ENCODE measurements around the gene SEMA3D. TPM values are rescaled to one million over a fixed set of nuclear protein-coding genes. Genes with fewer than 3 reads are reported as not detected.

The SEMA3D gene
- total and polyA plus RNA-seq, 2 of the 4 experiments (the other 2 are of a cell fraction): 2.9 to 13.6 TPM

- no CpG with 5 or more reads among the region's 1 CpG for WGBS, 2 experiments (ENCODE audit: extremely low coverage in 2 of 2, insufficient read length in 1 of 2)
- intact Hi-C loops (cut with micrococcal nuclease) (no loop called here), dilution Hi-C loops (cut with HindIII; ENCODE audit: low sequenced_read_pairs, unreplicated experiment) (no loop called here), in situ Hi-C loops (cut with MboI; ENCODE audit: low sequenced_read_pairs) (no loop called here)
- no peak overlapping the region for H2AK9ac ChIP-seq (replicated peaks; ENCODE audit: low read depth, low read length, poor library complexity)
- no peak overlapping the region for H2AK5ac ChIP-seq (ENCODE audit: low read depth, low read length)
- no peak for DNase-seq
- H3K9me3 ChIP-seq (ENCODE audit: control insufficient read depth, insufficient read depth, low read length): no peaks in the 10 kb centered on the region
- ATAC-seq (ENCODE audit: low read depth): no peak
- H3K14ac ChIP-seq (replicated peaks; ENCODE audit: low read depth, low read length): no peak overlapping the region
- no TSS peak for BruUV-seq (replicated peaks)
- H3K18ac ChIP-seq (ENCODE audit: low read depth, low read length): no peak overlapping the region
- no peak overlapping the region for H3K4ac ChIP-seq (ENCODE audit: low read depth, low read length)
- no peak overlapping the region for H3K23ac ChIP-seq (ENCODE audit: low read depth, low read length)
- no peaks in the 10 kb centered on the region for H4K20me1 ChIP-seq (ENCODE audit: insufficient read depth, low read length)
- H2BK20ac ChIP-seq (ENCODE audit: low read depth, low read length): no peak overlapping the region
- no peak overlapping the region for H4K5ac ChIP-seq (ENCODE audit: low read depth, low read length)
- ChIA-PET POLR2A (ENCODE audit: unreplicated experiment) (no interaction called here), CTCF (no interaction called here)
- H3K27me3 ChIP-seq (ENCODE audit: control insufficient read depth, insufficient read depth, low read length): no peaks in the 10 kb centered on the region
- no peaks in the 10 kb centered on the region for H3K79me1 ChIP-seq (ENCODE audit: low read depth in 1 of 2, low read length in 2 of 2)
- no peak overlapping the region for H2BK5ac ChIP-seq (ENCODE audit: low read depth, low read length, poor library complexity, severe bottlenecking)
- no peak overlapping the region for H4K8ac ChIP-seq (ENCODE audit: low read depth in 2 of 2, low read length in 2 of 2)
- 0 out of 2 replicates have a peak, but pooled peaks cover 2% of the 10 kb centered on the region for H3K4me1 ChIP-seq (ENCODE audit: control insufficient read depth, insufficient read depth, low read length)
- no peak overlapping the region for H2BK15ac ChIP-seq (ENCODE audit: low read depth, low read length)
- no peak overlapping the region for H2AFZ ChIP-seq (replicated peaks; ENCODE audit: low read length, poor library complexity)
- H3K4me3 ChIP-seq (ENCODE audit: insufficient read depth, low read depth, low read length): no peak overlapping the region
- no peak overlapping the region for H3K27ac ChIP-seq (ENCODE audit: insufficient read depth, low read length)
- TF ChIP-seq RFX5 (IDR thresholded peaks at IDR 0.05; ENCODE audit: low read depth, low read length) (no peak), BHLHE40 (IDR thresholded peaks at IDR 0.05; ENCODE audit: low read depth, low read length) (no peak), ELK1 (IDR thresholded peaks at IDR 0.05; ENCODE audit: borderline replicate concordance, low read depth, low read length) (no peak), MAZ (IDR thresholded peaks at IDR 0.05; ENCODE audit: borderline replicate concordance, low read depth, low read length) (no peak), USF2 (IDR thresholded peaks at IDR 0.05; ENCODE audit: low read depth, low read length) (no peak), CHD1 (IDR thresholded peaks at IDR 0.05; ENCODE audit: low read depth, low read length) (no peak), SMC3 (IDR thresholded peaks at IDR 0.05; ENCODE audit: low read depth, low read length) (no peak), CTCF (conservative IDR thresholded peaks at IDR 0.05; ENCODE audit: low read depth, low read length) (no peak), RCOR1 (IDR thresholded peaks at IDR 0.05; ENCODE audit: insufficient replicate concordance, low read length) (no peak), RAD21 (IDR thresholded peaks at IDR 0.05; ENCODE audit: low read length) (no peak), MXI1 (IDR thresholded peaks at IDR 0.05; ENCODE audit: borderline replicate concordance, low read depth, low read length) (no peak), NFE2L2 (IDR thresholded peaks at IDR 0.05; ENCODE audit: low read depth, low read length) (no peak), POLR2A (IDR thresholded peaks at IDR 0.05; ENCODE audit: low read depth, low read length) (no peak), CEBPB (IDR thresholded peaks at IDR 0.05; ENCODE audit: low read depth, low read length) (no peak), MAFK (IDR thresholded peaks at IDR 0.05; ENCODE audit: low read depth, low read length) (no peak), FOS (IDR thresholded peaks at IDR 0.05; ENCODE audit: low read depth, low read length) (no peak)
- H2BK120ac ChIP-seq (ENCODE audit: low read depth, low read length): no peak overlapping the region
- no peak overlapping the region for H3K56ac ChIP-seq (ENCODE audit: extremely low read depth, insufficient read depth, low read length)
- H3K9me1 ChIP-seq (ENCODE audit: insufficient read depth, low read length): no peaks in the 10 kb centered on the region
- H3K9ac ChIP-seq (ENCODE audit: low read depth, low read length): no peak overlapping the region
- no peaks in the 10 kb centered on the region for H3K36me3 ChIP-seq (ENCODE audit: control insufficient read depth, insufficient read depth, low read length)
- H3K4me2 ChIP-seq (ENCODE audit: low read depth, low read length): no peak overlapping the region
- H4K91ac ChIP-seq (ENCODE audit: insufficient read depth, low read depth, low read length): no peak overlapping the region
These were observed 215.5 kb downstream of the SEMA3D start for GRCh38 chr7:84971360-84971759.
